Measurements from ENCODE around the gene SHISA5.

DNA sequence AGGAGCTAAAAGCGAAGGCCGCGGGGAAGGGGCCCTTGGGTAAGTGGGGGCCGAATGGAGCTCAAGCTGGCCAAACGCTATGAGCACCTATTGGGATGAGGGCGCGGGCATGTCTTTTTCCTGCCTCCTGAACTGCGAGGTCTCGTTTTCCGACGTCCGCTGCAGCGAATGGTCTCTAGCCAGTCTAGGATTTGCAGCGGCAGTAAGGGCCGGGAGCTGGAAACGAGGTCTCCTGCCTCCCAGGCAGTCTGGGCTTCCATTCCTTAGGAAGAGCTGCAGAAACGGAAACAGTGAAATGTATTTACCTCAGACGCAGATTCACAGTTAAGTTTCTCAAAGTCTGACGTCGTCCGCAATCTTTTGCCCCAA is 63.4 kb downstream of the SHISA5 start:
- no peak for TF ChIP-seq CTCF (IDR thresholded peaks at IDR 0.05)
- no peak for TF ChIP-seq EZH2 (IDR thresholded peaks at IDR 0.05; ENCODE audit: borderline replicate concordance, insufficient read depth, low read depth, low read length, poor library complexity, severe bottlenecking)

Data from B cell (primary cell).